Measurements from ENCODE around the gene BRIX1. TPM values are rescaled to one million over a fixed set of nuclear protein-coding genes. Genes with fewer than 3 reads are reported as not detected.

BRIX1 gene
- total and polyA plus RNA-seq, 2 of the 13 experiments (the other 11 are each of a cell fraction or from before 2014, with no cell fraction given) = 23.6 to 78.4 TPM

GRCh38 chr5:34889394-34889793 is 26.1 kb upstream of the BRIX1 start (continued):
- TF ChIP-seq NCOR1 (IDR thresholded peaks at IDR 0.05; ENCODE audit: borderline replicate concordance, low read length) = no peak
- no peak for TF ChIP-seq ELK4 (CRISPR knock-in tag; IDR thresholded peaks at IDR 0.05; ENCODE audit: borderline replicate concordance)
- TF ChIP-seq KLF15 (CRISPR knock-in tag; IDR thresholded peaks at IDR 0.05; ENCODE audit: borderline replicate concordance) = no peak
- no peak for TF ChIP-seq ZNF839 (CRISPR knock-in tag; IDR thresholded peaks at IDR 0.05; ENCODE audit: borderline replicate concordance)
- peak; percentile 69 for TF ChIP-seq BCL6 (CRISPR knock-in tag; IDR thresholded peaks at IDR 0.05)
- peak; percentile 90 for TF ChIP-seq ETV5 (CRISPR knock-in tag; IDR thresholded peaks at IDR 0.05; ENCODE audit: borderline replicate concordance)
- TF ChIP-seq MAFK (conservative IDR thresholded peaks at IDR 0.05 in 1 of 2, IDR thresholded peaks at IDR 0.05 in 1 of 2; ENCODE audit: low read length in 2 of 2) = no peak
- peak; percentile 90 for TF ChIP-seq SALL1 (CRISPR knock-in tag; IDR thresholded peaks at IDR 0.05)
- peak; percentile 61 for TF ChIP-seq PPARG (CRISPR knock-in tag; conservative IDR thresholded peaks at IDR 0.05)
- 0 out of 2 replicates have a peak, but pooled peaks have one; percentile 42 for TF ChIP-seq HMGXB3 (CRISPR knock-in tag; IDR thresholded peaks at IDR 0.05; ENCODE audit: borderline replicate concordance)
- no peak for TF ChIP-seq CBX1 (IDR thresholded peaks at IDR 0.05; ENCODE audit: low read depth)
- TF ChIP-seq, protein P1, sequence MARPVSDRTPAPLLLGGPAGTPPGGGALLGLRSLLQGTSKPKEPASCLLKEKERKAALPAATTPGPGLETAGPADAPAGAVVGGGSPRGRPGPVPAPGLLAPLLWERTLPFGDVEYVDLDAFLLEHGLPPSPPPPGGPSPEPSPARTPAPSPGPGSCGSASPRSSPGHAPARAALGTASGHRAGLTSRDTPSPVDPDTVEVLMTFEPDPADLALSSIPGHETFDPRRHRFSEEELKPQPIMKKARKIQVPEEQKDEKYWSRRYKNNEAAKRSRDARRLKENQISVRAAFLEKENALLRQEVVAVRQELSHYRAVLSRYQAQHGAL (CRISPR knock-in tag; IDR thresholded peaks at IDR 0.05; ENCODE audit: not compliant biosample characterization) = no peak
- TF ChIP-seq RORA (CRISPR knock-in tag; IDR thresholded peaks at IDR 0.05) = no peak
- TF ChIP-seq, protein P2, sequence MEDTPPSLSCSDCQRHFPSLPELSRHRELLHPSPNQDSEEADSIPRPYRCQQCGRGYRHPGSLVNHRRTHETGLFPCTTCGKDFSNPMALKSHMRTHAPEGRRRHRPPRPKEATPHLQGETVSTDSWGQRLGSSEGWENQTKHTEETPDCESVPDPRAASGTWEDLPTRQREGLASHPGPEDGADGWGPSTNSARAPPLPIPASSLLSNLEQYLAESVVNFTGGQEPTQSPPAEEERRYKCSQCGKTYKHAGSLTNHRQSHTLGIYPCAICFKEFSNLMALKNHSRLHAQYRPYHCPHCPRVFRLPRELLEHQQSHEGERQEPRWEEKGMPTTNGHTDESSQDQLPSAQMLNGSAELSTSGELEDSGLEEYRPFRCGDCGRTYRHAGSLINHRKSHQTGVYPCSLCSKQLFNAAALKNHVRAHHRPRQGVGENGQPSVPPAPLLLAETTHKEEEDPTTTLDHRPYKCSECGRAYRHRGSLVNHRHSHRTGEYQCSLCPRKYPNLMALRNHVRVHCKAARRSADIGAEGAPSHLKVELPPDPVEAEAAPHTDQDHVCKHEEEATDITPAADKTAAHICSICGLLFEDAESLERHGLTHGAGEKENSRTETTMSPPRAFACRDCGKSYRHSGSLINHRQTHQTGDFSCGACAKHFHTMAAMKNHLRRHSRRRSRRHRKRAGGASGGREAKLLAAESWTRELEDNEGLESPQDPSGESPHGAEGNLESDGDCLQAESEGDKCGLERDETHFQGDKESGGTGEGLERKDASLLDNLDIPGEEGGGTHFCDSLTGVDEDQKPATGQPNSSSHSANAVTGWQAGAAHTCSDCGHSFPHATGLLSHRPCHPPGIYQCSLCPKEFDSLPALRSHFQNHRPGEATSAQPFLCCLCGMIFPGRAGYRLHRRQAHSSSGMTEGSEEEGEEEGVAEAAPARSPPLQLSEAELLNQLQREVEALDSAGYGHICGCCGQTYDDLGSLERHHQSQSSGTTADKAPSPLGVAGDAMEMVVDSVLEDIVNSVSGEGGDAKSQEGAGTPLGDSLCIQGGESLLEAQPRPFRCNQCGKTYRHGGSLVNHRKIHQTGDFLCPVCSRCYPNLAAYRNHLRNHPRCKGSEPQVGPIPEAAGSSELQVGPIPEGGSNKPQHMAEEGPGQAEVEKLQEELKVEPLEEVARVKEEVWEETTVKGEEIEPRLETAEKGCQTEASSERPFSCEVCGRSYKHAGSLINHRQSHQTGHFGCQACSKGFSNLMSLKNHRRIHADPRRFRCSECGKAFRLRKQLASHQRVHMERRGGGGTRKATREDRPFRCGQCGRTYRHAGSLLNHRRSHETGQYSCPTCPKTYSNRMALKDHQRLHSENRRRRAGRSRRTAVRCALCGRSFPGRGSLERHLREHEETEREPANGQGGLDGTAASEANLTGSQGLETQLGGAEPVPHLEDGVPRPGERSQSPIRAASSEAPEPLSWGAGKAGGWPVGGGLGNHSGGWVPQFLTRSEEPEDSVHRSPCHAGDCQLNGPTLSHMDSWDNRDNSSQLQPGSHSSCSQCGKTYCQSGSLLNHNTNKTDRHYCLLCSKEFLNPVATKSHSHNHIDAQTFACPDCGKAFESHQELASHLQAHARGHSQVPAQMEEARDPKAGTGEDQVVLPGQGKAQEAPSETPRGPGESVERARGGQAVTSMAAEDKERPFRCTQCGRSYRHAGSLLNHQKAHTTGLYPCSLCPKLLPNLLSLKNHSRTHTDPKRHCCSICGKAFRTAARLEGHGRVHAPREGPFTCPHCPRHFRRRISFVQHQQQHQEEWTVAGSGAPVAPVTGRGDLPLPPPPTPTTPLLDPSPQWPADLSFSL (CRISPR knock-in tag; IDR thresholded peaks at IDR 0.05) = no peak
- TF ChIP-seq HOXA7 (CRISPR knock-in tag; IDR thresholded peaks at IDR 0.05) = no peak
- TF ChIP-seq, protein P3, sequence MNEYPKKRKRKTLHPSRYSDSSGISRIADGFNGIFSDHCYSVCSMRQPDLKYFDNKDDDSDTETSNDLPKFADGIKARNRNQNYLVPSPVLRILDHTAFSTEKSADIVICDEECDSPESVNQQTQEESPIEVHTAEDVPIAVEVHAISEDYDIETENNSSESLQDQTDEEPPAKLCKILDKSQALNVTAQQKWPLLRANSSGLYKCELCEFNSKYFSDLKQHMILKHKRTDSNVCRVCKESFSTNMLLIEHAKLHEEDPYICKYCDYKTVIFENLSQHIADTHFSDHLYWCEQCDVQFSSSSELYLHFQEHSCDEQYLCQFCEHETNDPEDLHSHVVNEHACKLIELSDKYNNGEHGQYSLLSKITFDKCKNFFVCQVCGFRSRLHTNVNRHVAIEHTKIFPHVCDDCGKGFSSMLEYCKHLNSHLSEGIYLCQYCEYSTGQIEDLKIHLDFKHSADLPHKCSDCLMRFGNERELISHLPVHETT (CRISPR knock-in tag; conservative IDR thresholded peaks at IDR 0.05) = no peak

All from HepG2 (cell line).